ENCODE results near the gene PSMA2.

The PSMA2 gene

GRCh38 chr7:42939457-42940240 is 7.7 kb upstream of the PSMA2 start:
- DNase-seq = no peak

- no peak for DNase-seq
Measured at GRCh38 chr7:42935861-42936260, 3.9 kb upstream of the PSMA2 start.

GRCh38 chr7:42934291-42934690 is 2.3 kb upstream of the PSMA2 start:
- no peak for DNase-seq

- no peak for DNase-seq
Measured at GRCh38 chr7:42932811-42933591, 1.0 kb upstream of the PSMA2 start.

GRCh38 chr7:42931447-42931833 is 534 bp downstream of the PSMA2 start:
- DNase-seq = no peak

- no peak for DNase-seq
Measured at GRCh38 chr7:42930889-42931288, 1.1 kb downstream of the PSMA2 start.

GRCh38 chr7:42929449-42929848 is 2.5 kb downstream of the PSMA2 start:
- DNase-seq = no peak

GRCh38 chr7:42928754-42929153 is 3.2 kb downstream of the PSMA2 start:
- DNase-seq = no peak

- DNase-seq = no peak
Measured at GRCh38 chr7:42926204-42926603, 5.8 kb downstream of the PSMA2 start.

GRCh38 chr7:42925630-42926029 is 6.3 kb downstream of the PSMA2 start:
- DNase-seq = no peak

- no peak for DNase-seq
Measured at GRCh38 chr7:42924223-42924838, 7.6 kb downstream of the PSMA2 start.

GRCh38 chr7:42922017-42922753 is 9.8 kb downstream of the PSMA2 start:
- DNase-seq = no peak

GRCh38 chr7:42915356-42915755 is 16.6 kb downstream of the PSMA2 start:
- no peak for DNase-seq

GRCh38 chr7:42914421-42915045 is 17.4 kb downstream of the PSMA2 start:
- no peak for DNase-seq

GRCh38 chr7:42914009-42914408 is 18.0 kb downstream of the PSMA2 start:
- DNase-seq = no peak

- DNase-seq = no peak
Measured at GRCh38 chr7:42913591-42913990, 18.4 kb downstream of the PSMA2 start.

- peak; percentile 84 for DNase-seq
Measured at GRCh38 chr7:42911454-42912447, 20.2 kb downstream of the PSMA2 start, which contains the start of gene C7orf25. C7orf25 (minus strand) TSS chr7:42912070; CDS start chr7:42910900, 1,170 bp downstream.

GRCh38 chr7:42910306-42910705 is 21.7 kb downstream of the PSMA2 start:
- DNase-seq = no peak

- no peak for DNase-seq
Measured at GRCh38 chr7:42907316-42907715, 24.7 kb downstream of the PSMA2 start.

GRCh38 chr7:42906181-42906580 is 25.8 kb downstream of the PSMA2 start:
- no peak for DNase-seq

GRCh38 chr7:42902331-42902730 is 29.6 kb downstream of the PSMA2 start:
- DNase-seq = no peak

All from KG1 (cell line).